GM12878 (cell line): ENCODE results near the gene BRSK2.

Experiments used
- DPF2 ChIP-seq: fragments of 450-650 bp; IDR thresholded peaks from 2 replicates; pipeline ENCODE4 v1.6.1; 2017; ENCODE audit warnings: mild to moderate bottlenecking
- FOS ChIP-seq: IDR thresholded peaks from 3 replicates; pipeline ENCODE4 v1.6.1; 2011; ENCODE audit warnings: borderline replicate concordance; ENCODE audit not compliant: insufficient read length; ENCODE audit errors: extremely low read depth
- YY1 ChIP-seq: IDR thresholded peaks from 2 replicates; pipeline ENCODE4 v1.6.1; 2011; ENCODE audit warnings: low read depth, mild to moderate bottlenecking, low read length

GRCh38 chr11:1375161-1375954 lies 14.4 kb upstream of the BRSK2 start:
- TF ChIP-seq FOS, result no peak
- TF ChIP-seq DPF2, result no peak
- TF ChIP-seq YY1, result no peak
